GM12891 (cell line): ENCODE measurements around the gene MAEA.

Experiments used
- PAX5 ChIP-seq: IDR thresholded peaks from 2 replicates; pipeline ENCODE4 v1.6.1; 2011; ENCODE audit warnings: low read length, moderate library complexity, mild to moderate bottlenecking; ENCODE audit not compliant: insufficient read depth, severe bottlenecking
- POLR2A ChIP-seq: IDR thresholded peaks from 2 replicates; pipeline ENCODE4 v1.6.1; 2011; ENCODE audit warnings: low read depth, low read length, control low read depth
- POLR2AphosphoS5 ChIP-seq: IDR thresholded peaks from 2 replicates; pipeline ENCODE4 v1.6.1; 2011; ENCODE audit warnings: low read depth, low read length, control low read depth
- POU2F2 ChIP-seq: IDR thresholded peaks from 2 replicates; pipeline ENCODE4 v1.6.1; 2011; ENCODE audit warnings: low read depth, mild to moderate bottlenecking, control low read depth, low read length, moderate library complexity
- SPI1 ChIP-seq: IDR thresholded peaks from 2 replicates; pipeline ENCODE4 v1.6.1; 2011; ENCODE audit warnings: low read depth, low read length, control low read depth
- TAF1 ChIP-seq: IDR thresholded peaks from 2 replicates; pipeline ENCODE4 v1.6.1; 2011; ENCODE audit warnings: low read depth, low read length, control low read depth

DNA sequence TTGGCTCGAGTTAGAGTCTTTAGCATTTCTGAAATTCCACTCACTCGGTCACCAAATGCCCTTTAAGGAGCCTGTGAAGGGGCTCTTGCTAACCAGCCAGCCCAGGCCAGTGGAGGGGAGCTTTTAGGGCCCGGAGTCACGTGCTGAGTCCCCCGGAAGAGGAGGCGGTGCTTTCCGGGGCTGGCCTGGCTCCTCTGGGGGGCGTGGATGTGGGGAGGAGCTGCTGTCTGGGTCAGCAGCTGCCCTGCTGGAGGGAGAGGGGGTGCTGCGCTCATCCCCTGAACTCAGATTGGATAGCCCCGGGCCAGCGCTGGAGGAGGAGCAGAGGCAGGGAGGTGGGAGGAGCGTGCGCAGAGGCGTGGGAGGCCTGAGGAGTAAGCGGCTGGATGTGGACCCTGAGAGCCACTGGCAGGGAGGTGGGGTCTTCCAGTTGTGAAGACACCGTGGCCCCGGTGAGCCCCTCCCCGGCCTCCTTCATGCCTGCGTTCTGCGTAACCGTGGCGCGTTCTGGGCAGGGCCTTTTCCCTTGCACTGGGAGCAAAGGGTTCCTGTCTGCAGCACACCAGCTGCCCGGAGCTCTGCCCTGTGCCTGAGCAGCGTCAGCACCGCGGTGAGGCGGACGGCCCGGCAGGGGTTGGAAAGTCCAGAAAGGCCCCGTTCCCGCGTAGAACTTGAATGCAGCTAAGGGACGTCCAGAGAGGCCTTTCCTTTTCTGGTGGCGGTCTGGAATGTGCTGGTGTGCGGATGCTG, 19.7 kb downstream of the MAEA start:
- no peak for TF ChIP-seq SPI1
- TF ChIP-seq POLR2AphosphoS5, result no peak
- no peak for TF ChIP-seq POLR2A
- no peak for TF ChIP-seq TAF1
- no peak for TF ChIP-seq PAX5
- peak; percentile 38; the same call in 1 of the 2 replicates for TF ChIP-seq POU2F2
